Stimulated activated naive CD8-positive, alpha-beta T cell treated with anti-CD3 and anti-CD28 coated beads, Interleukin-15, Interleukin-2, amounts not matched to agents 100 U/mL and 50 U/mL, for 24 hours (primary cell): ENCODE measurements around the gene C4orf50.

ENCODE experiments used
- ATAC-seq: fragments of 150-1000 bp; cut with Tn5 transposase; one replicate; pipeline ENCODE4 v1.10.0; 2021
- DNase-seq: peaks from one replicate; pipeline ENCODE4 v3.0.0; 2021

The C4orf50 gene

GRCh38 chr4:5919044-5919443, 99.2 kb downstream of the C4orf50 start:
- DNase-seq (no peak), ATAC-seq (no peak)

GRCh38 chr4:5918331-5918985, 99.8 kb downstream of the C4orf50 start:
- no peak for DNase-seq

GRCh38 chr4:5917672-5918071, 100.6 kb downstream of the C4orf50 start:
- DNase-seq (no peak), ATAC-seq (no peak)

More at GRCh38 chr4:5918331-5918985, 99.8 kb downstream of the C4orf50 start:
- ATAC-seq, result no peak

DNA sequence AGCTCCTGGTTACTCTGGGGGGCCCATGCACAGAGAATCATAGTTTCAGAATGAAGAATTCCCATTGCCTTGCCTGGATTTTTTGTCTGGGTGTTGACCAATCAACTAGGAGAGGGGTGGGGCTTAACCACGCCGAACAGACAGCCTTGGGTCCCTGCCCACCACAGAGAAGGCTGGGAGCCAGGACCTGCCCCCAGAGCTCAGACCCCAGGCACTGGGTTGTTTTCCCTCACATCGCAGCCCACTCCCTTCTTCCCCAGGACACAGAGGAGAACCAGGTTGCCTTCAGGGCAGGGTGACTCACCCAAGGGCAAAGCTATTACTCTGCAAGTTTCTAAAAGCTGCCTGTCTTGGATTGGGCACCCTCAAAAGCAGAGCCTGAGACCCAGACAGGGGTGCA, 102.0 kb downstream of the C4orf50 start:
- no peak for DNase-seq
- no peak for ATAC-seq

DNA sequence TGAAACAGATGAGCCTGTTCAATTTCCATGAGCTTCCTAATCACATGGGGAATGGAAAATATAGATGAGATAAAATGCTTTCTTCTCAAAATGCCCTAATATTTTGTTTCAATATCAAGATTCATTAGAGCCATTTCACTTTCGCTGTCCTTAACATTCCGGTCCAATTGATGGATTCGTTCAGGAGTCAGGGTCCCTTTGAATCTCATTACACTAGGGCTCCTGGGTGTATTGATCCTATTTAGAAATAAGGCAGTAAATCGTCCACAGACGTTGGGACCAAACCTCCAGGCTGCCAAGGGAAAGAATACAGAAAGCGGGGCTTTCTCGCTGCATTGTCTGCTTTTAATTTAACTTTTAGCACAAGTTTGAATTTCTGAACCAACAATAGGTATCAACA, 104.8 kb downstream of the C4orf50 start:
- ATAC-seq, result no peak
- no peak for DNase-seq

GRCh38 chr4:5912614-5913019, 105.6 kb downstream of the C4orf50 start:
- no peak for DNase-seq
- no peak for ATAC-seq

- ATAC-seq, result no peak
- no peak for DNase-seq
Observed at GRCh38 chr4:5908876-5909427, 109.3 kb downstream of the C4orf50 start.

- DNase-seq (no peak), ATAC-seq (no peak)
Observed at GRCh38 chr4:5906191-5906590, 112.0 kb downstream of the C4orf50 start.

- ATAC-seq, result no peak
- no peak for DNase-seq
Observed at GRCh38 chr4:5905714-5906113, 112.5 kb downstream of the C4orf50 start.

GRCh38 chr4:5900844-5901243, 117.4 kb downstream of the C4orf50 start:
- ATAC-seq, result no peak
- no peak for DNase-seq

- ATAC-seq (no peak), DNase-seq (no peak)
Observed at GRCh38 chr4:5899881-5900280, 118.3 kb downstream of the C4orf50 start.

- ATAC-seq (no peak), DNase-seq (no peak)
Observed at GRCh38 chr4:5899396-5899795, 118.8 kb downstream of the C4orf50 start.

- no peak for DNase-seq
- ATAC-seq, result no peak
Observed at GRCh38 chr4:5897674-5898073, 120.6 kb downstream of the C4orf50 start.

GRCh38 chr4:5895287-5895686, 122.9 kb downstream of the C4orf50 start:
- ATAC-seq (no peak), DNase-seq (no peak)

- DNase-seq (no peak), ATAC-seq (no peak)
Observed at GRCh38 chr4:5894266-5894665, 124.0 kb downstream of the C4orf50 start.

DNA sequence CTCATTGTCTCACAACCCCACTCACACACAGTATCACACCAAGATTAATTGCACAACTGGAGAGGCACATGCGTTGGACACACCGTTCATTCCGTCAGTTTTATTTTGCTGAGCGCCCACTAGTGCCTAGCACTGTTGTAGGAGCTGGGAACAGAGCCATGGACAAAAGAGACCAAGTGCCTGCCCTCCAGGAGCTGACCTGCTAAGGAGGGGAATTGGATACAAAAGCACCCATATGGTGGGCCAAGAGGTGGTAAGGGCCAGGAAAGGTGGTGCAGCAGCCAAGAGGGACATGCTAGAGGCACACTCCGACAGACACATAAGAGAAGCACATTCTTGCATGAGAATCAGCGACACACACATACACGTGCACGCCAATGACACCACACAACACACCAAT, 124.6 kb downstream of the C4orf50 start:
- ATAC-seq, result no peak
- DNase-seq, result no peak

GRCh38 chr4:5893004-5893580, 125.1 kb downstream of the C4orf50 start, which contains the start of gene CRMP1:
Gene CRMP1, minus strand, starts transcription at chr4:5893086. Its CDS starts 117 bp downstream, at chr4:5892969.
- DNase-seq (no peak), ATAC-seq (no peak)

DNA sequence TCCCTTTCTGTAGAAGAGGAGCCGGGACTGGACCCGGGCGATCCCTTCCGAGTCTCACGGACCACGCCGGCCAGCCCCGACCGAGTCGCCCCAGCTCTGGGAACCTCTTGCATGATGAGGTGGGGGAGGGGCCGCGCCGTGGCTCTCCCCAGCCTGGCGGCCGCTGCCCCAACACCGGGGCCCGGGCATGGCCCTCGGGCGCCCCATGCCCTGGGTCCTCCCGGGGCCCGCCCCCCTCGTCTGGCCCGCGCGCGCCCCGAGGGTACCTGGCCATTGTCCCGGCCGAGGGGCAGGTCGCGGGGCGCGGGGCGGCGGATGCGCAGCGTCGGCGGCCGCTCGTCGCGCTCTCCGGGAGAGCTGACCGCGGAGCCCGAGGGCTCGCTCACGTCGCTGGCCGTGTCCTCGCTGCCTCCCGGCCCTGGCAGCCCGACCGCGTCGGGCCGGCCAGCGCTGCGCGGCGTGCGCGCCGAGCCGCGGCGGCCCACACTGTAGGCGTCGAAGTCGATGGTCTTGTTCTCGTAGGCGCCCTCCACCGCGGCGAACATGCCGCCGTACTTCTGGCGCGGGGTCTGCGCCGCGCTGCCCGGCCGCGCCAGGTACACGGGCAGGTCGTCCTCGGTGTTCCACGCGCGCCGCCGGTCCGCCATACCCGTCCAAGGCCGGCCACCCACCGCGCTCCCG, 125.8 kb downstream of the C4orf50 start:
- DNase-seq, result no peak
- no peak for ATAC-seq

- DNase-seq, result no peak
Observed at GRCh38 chr4:5891563-5892322, 126.5 kb downstream of the C4orf50 start.

GRCh38 chr4:5890063-5890727, 128.0 kb downstream of the C4orf50 start:
- ATAC-seq (no peak), DNase-seq (no peak)

More at GRCh38 chr4:5891563-5892322, 126.5 kb downstream of the C4orf50 start:
- no peak for ATAC-seq

GRCh38 chr4:5889002-5889696, 129.1 kb downstream of the C4orf50 start:
- no peak for DNase-seq
- ATAC-seq, result no peak
